Neural cell (in vitro differentiated cells): ENCODE measurements around the gene CACNA1C.

ENCODE experiments used
- EP300 ChIP-seq: fragments of 450-650 bp; conservative IDR thresholded peaks from 2 replicates; pipeline ENCODE4 v1.6.1; 2014; ENCODE audit warnings: antibody characterized with exemption, mild to moderate bottlenecking, moderate library complexity; ENCODE audit not compliant: poor library complexity, severe bottlenecking
- POLR2AphosphoS5 ChIP-seq: IDR thresholded peaks from 2 replicates; pipeline ENCODE4 v1.6.1; 2012
- TF ChIP-seq, protein P1 (sequence below): fragments of 450-650 bp; IDR thresholded peaks from 2 replicates; pipeline ENCODE4 v1.5.1; 2014; ENCODE audit warnings: antibody characterized with exemption, mild to moderate bottlenecking, moderate library complexity; ENCODE audit not compliant: poor library complexity, severe bottlenecking
- TF ChIP-seq, protein P2 (sequence below): IDR thresholded peaks from 2 replicates; pipeline ENCODE4 v1.6.1; 2012; ENCODE audit warnings: borderline replicate concordance

DNA sequence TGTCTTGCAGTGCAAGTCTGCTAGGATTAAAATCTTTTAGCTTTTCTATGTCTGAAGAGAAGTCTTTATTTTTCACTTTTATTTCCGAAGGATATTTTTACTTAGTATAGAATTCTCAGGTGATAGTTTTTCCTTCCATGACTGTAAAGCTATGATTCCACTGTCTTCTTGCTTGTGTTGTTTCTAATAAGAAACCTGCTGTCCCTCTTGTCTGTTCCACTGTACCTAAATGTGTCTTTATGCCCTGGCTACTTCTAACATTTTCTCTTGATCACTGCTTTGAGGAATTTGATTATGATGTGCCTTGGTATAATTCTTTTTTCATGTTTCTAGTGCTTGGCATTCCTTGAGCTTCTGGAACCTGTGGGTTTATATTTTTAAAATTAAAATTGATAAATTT lies 228.7 kb downstream of the CACNA1C start:
- TF ChIP-seq EP300 (no peak), POLR2AphosphoS5 (no peak)
- TF ChIP-seq, protein P1, sequence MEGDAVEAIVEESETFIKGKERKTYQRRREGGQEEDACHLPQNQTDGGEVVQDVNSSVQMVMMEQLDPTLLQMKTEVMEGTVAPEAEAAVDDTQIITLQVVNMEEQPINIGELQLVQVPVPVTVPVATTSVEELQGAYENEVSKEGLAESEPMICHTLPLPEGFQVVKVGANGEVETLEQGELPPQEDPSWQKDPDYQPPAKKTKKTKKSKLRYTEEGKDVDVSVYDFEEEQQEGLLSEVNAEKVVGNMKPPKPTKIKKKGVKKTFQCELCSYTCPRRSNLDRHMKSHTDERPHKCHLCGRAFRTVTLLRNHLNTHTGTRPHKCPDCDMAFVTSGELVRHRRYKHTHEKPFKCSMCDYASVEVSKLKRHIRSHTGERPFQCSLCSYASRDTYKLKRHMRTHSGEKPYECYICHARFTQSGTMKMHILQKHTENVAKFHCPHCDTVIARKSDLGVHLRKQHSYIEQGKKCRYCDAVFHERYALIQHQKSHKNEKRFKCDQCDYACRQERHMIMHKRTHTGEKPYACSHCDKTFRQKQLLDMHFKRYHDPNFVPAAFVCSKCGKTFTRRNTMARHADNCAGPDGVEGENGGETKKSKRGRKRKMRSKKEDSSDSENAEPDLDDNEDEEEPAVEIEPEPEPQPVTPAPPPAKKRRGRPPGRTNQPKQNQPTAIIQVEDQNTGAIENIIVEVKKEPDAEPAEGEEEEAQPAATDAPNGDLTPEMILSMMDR, result no peak
- TF ChIP-seq, protein P2, sequence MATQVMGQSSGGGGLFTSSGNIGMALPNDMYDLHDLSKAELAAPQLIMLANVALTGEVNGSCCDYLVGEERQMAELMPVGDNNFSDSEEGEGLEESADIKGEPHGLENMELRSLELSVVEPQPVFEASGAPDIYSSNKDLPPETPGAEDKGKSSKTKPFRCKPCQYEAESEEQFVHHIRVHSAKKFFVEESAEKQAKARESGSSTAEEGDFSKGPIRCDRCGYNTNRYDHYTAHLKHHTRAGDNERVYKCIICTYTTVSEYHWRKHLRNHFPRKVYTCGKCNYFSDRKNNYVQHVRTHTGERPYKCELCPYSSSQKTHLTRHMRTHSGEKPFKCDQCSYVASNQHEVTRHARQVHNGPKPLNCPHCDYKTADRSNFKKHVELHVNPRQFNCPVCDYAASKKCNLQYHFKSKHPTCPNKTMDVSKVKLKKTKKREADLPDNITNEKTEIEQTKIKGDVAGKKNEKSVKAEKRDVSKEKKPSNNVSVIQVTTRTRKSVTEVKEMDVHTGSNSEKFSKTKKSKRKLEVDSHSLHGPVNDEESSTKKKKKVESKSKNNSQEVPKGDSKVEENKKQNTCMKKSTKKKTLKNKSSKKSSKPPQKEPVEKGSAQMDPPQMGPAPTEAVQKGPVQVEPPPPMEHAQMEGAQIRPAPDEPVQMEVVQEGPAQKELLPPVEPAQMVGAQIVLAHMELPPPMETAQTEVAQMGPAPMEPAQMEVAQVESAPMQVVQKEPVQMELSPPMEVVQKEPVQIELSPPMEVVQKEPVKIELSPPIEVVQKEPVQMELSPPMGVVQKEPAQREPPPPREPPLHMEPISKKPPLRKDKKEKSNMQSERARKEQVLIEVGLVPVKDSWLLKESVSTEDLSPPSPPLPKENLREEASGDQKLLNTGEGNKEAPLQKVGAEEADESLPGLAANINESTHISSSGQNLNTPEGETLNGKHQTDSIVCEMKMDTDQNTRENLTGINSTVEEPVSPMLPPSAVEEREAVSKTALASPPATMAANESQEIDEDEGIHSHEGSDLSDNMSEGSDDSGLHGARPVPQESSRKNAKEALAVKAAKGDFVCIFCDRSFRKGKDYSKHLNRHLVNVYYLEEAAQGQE, result no peak
